PC-9 (cell line): Measurements from ENCODE around the gene NUMB.

Experiments used
- CTCF ChIP-seq: fragments of 200-600 bp; sonication (generic); conservative IDR thresholded peaks from 2 replicates; pipeline ENCODE4 v1.6.1; 2017; ENCODE audit warnings: mixed run types, antibody characterized with exemption, mild to moderate bottlenecking, moderate library complexity
- EZH2 ChIP-seq: fragments of 200-600 bp; sonication (generic); IDR thresholded peaks from 2 replicates; pipeline ENCODE4 v1.8.0; 2017; ENCODE audit warnings: antibody characterized with exemption, low read depth

DNA sequence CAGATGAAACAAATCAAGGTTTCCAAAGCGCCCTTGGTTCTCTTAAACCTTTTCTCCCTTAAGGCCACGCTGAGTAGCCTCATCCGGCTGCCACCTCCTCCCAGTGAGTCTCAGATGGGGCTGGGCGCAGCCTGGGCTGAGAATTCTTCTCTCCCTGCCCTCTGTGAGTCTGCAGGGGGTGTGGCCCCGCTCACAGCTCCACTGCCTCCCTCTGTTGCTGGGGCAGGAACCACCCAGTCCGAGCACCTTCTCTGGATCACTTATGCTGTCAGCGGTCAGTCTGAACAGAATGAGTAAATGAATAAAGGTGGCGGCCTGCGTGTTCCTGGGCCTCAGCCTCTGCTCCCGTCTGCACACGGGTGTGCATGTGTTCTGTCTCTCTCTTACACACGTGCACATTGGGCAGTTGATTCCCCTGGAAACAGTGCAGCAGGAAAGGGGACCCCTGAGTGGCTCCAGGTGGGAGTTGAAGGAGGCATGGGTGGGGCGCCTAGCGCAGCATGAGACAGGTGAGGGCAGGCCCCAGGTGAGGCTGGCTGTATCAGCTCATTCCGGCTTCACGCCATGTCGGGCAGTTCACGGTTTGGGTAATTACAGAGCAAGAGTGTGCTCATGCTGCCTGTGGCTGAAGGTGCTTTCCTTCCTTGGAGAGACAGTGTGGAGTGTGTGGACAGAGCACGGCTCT lies 216.7 kb downstream of the NUMB start:
- TF ChIP-seq CTCF (no peak), EZH2 (no peak)
